GM12878 (cell line): ENCODE data around the gene MSRB1.

Experiments
- CHD4 ChIP-seq: fragments of 200-600 bp; sonication (generic); IDR thresholded peaks from 2 replicates; pipeline ENCODE4 v1.6.1; 2016; ENCODE audit warnings: mild to moderate bottlenecking
- MTA2 ChIP-seq: fragments of 450-650 bp; IDR thresholded peaks from 2 replicates; pipeline ENCODE4 v1.6.1; 2016; ENCODE audit warnings: low read depth, mild to moderate bottlenecking, moderate library complexity
- POLR2A ChIP-seq: IDR thresholded peaks from 2 replicates; pipeline ENCODE4 v1.6.1; 2011; ENCODE audit warnings: low read depth, mild to moderate bottlenecking, low read length
- POLR2AphosphoS5 ChIP-seq: IDR thresholded peaks from 2 replicates; pipeline ENCODE4 v1.6.1; 2011; ENCODE audit warnings: mild to moderate bottlenecking, low read length, inconsistent platforms
- RAD21 ChIP-seq: IDR thresholded peaks from 2 replicates; pipeline ENCODE4 v1.6.1; 2011; ENCODE audit warnings: mild to moderate bottlenecking, low read depth, low read length, moderate library complexity; ENCODE audit not compliant: insufficient read depth
- RBBP5 ChIP-seq: fragments of 200-600 bp; sonication (generic); conservative IDR thresholded peaks from 2 replicates; pipeline ENCODE4 v1.6.1; 2016
- SIX5 ChIP-seq: IDR thresholded peaks from 2 replicates; pipeline ENCODE4 v1.6.1; 2011; ENCODE audit warnings: mild to moderate bottlenecking, low read depth, low read length, moderate library complexity; ENCODE audit not compliant: severe bottlenecking
- SP1 ChIP-seq: IDR thresholded peaks from one replicate; pipeline ENCODE4 v1.6.1; 2011; ENCODE audit warnings: low read depth, low read length
- TF ChIP-seq, protein P1 (sequence below), 3 experiments: IDR thresholded peaks in 2 of 3; conservative IDR thresholded peaks in 1 of 3; 2 replicates each; pipeline ENCODE4 v1.5.1; 2011; ENCODE audit warnings: low read depth in 3 of 3, low read length in 3 of 3, mild to moderate bottlenecking in 3 of 3, control low read depth in 2 of 3, moderate library complexity in 2 of 3, inconsistent platforms in 1 of 3, mixed read lengths in 1 of 3; ENCODE audit not compliant: control insufficient read depth in 2 of 3, insufficient read depth in 1 of 3; ENCODE audit errors: extremely low read depth in 1 of 3
- TF ChIP-seq, protein P2 (sequence below): IDR thresholded peaks from 2 replicates; pipeline ENCODE4 v1.6.1; 2012; ENCODE audit warnings: low read depth, low read length, improper control_type of control experiment
- TF ChIP-seq, protein P3 (sequence below): IDR thresholded peaks from 2 replicates; pipeline ENCODE4 v1.6.1; 2011; ENCODE audit warnings: mild to moderate bottlenecking, low read depth, low read length, moderate library complexity; ENCODE audit not compliant: insufficient replicate concordance
- TF ChIP-seq, protein P4 (sequence below): fragments of 450-650 bp; IDR thresholded peaks from 2 replicates; pipeline ENCODE4 v1.6.1; 2016; ENCODE audit warnings: mild to moderate bottlenecking

DNA sequence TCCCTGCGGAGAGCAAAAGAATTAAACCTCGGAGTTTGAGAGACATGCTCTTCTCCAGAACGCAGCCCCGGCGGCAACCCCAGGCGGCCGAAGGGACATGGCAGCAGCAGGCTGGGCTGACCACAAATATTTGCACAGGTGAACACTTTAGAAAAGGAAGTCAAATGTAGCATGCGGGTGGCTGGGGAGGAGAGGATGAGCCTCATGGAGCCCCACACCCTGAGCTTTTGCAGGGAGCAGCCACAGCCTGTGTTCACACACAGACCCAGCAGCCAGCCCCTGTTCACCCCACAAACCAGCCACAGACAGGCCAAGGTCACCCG is 42.6 kb downstream of the MSRB1 start:
- TF ChIP-seq SP1 (no peak), RBBP5 (no peak), POLR2A (no peak), RAD21 (no peak), SIX5 (no peak), MTA2 (no peak), CHD4 (no peak), POLR2AphosphoS5 (no peak)
- TF ChIP-seq, protein P1, sequence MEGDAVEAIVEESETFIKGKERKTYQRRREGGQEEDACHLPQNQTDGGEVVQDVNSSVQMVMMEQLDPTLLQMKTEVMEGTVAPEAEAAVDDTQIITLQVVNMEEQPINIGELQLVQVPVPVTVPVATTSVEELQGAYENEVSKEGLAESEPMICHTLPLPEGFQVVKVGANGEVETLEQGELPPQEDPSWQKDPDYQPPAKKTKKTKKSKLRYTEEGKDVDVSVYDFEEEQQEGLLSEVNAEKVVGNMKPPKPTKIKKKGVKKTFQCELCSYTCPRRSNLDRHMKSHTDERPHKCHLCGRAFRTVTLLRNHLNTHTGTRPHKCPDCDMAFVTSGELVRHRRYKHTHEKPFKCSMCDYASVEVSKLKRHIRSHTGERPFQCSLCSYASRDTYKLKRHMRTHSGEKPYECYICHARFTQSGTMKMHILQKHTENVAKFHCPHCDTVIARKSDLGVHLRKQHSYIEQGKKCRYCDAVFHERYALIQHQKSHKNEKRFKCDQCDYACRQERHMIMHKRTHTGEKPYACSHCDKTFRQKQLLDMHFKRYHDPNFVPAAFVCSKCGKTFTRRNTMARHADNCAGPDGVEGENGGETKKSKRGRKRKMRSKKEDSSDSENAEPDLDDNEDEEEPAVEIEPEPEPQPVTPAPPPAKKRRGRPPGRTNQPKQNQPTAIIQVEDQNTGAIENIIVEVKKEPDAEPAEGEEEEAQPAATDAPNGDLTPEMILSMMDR (IDR thresholded peaks at IDR 0.05 in 2 of 3, conservative IDR thresholded peaks at IDR 0.05 in 1 of 3; ENCODE audit: control insufficient read depth in 2 of 3, extremely low read depth in 1 of 3, insufficient read depth in 1 of 3, low read depth in 3 of 3, low read length in 3 of 3): no peak
- TF ChIP-seq, protein P2, sequence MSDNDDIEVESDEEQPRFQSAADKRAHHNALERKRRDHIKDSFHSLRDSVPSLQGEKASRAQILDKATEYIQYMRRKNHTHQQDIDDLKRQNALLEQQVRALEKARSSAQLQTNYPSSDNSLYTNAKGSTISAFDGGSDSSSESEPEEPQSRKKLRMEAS: no peak
- TF ChIP-seq, protein P3, sequence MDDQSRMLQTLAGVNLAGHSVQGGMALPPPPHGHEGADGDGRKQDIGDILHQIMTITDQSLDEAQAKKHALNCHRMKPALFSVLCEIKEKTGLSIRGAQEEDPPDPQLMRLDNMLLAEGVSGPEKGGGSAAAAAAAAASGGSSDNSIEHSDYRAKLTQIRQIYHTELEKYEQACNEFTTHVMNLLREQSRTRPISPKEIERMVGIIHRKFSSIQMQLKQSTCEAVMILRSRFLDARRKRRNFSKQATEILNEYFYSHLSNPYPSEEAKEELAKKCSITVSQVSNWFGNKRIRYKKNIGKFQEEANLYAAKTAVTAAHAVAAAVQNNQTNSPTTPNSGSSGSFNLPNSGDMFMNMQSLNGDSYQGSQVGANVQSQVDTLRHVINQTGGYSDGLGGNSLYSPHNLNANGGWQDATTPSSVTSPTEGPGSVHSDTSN: no peak
- TF ChIP-seq, protein P4, sequence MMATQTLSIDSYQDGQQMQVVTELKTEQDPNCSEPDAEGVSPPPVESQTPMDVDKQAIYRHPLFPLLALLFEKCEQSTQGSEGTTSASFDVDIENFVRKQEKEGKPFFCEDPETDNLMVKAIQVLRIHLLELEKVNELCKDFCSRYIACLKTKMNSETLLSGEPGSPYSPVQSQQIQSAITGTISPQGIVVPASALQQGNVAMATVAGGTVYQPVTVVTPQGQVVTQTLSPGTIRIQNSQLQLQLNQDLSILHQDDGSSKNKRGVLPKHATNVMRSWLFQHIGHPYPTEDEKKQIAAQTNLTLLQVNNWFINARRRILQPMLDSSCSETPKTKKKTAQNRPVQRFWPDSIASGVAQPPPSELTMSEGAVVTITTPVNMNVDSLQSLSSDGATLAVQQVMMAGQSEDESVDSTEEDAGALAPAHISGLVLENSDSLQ: no peak
